Measurements from ENCODE around the gene BRF1. TPM values are rescaled to one million over a fixed set of nuclear protein-coding genes. Genes with fewer than 3 reads are reported as not detected.
A peak's percentile ranks its signal among the peaks of the same experiment; 100 is the strongest.

Gene BRF1
- total RNA-seq, 1 donor from 2014 or later: 51.1 TPM

- peak; percentile 47 for TF ChIP-seq CTCF (conservative IDR thresholded peaks at IDR 0.05)
- Mint-ChIP-seq H3K4me3 (no peak overlapping the region), H3K27ac (ENCODE audit: unreplicated experiment) (no peak overlapping the region), H3K4me1 (peaks cover 7% of the 10 kb centered on the region), H3K9me3 (no peaks in the 10 kb centered on the region), H3K27me3 (ENCODE audit: low read depth) (peaks cover 30% of the 10 kb centered on the region), H3K36me3 (ENCODE audit: low read depth) (no peaks in the 10 kb centered on the region)
- no peak for DNase-seq (ENCODE audit: low read depth, low spot score)
Measured at GRCh38 chr14:105167303-105168092, 133.3 kb downstream of the BRF1 start.

- TF ChIP-seq CTCF (conservative IDR thresholded peaks at IDR 0.05): no peak
- H3K9me3 Mint-ChIP-seq: no peaks in the 10 kb centered on the region
- H3K27ac Mint-ChIP-seq (ENCODE audit: unreplicated experiment): no peak overlapping the region
- no peak for DNase-seq (ENCODE audit: low read depth, low spot score)
- peaks cover 28% of the 10 kb centered on the region for H3K27me3 Mint-ChIP-seq (ENCODE audit: low read depth)
- no peaks in the 10 kb centered on the region for H3K36me3 Mint-ChIP-seq (ENCODE audit: low read depth)
- H3K4me1 Mint-ChIP-seq: peaks cover 7% of the 10 kb centered on the region
- peak overlapping the region; percentile 41 for H3K4me3 Mint-ChIP-seq
Measured at GRCh38 chr14:105166571-105167302, 134.1 kb downstream of the BRF1 start.

GRCh38 chr14:105165761-105166485 lies 134.9 kb downstream of the BRF1 start:
- TF ChIP-seq CTCF (conservative IDR thresholded peaks at IDR 0.05): no peak
- Mint-ChIP-seq H3K27ac (ENCODE audit: unreplicated experiment) (no peak overlapping the region), H3K27me3 (ENCODE audit: low read depth) (peaks cover 27% of the 10 kb centered on the region), H3K4me3 (no peak overlapping the region), H3K9me3 (no peaks in the 10 kb centered on the region), H3K36me3 (ENCODE audit: low read depth) (no peaks in the 10 kb centered on the region), H3K4me1 (peaks cover 7% of the 10 kb centered on the region)
- no peak for DNase-seq (ENCODE audit: low read depth, low spot score)

- Mint-ChIP-seq H3K27me3 (ENCODE audit: low read depth) (peaks cover 27% of the 10 kb centered on the region), H3K4me3 (peak overlapping the region; percentile 70), H3K36me3 (ENCODE audit: low read depth) (no peaks in the 10 kb centered on the region), H3K27ac (ENCODE audit: unreplicated experiment) (no peak overlapping the region), H3K9me3 (no peaks in the 10 kb centered on the region), H3K4me1 (peaks cover 7% of the 10 kb centered on the region)
- no peak for DNase-seq (ENCODE audit: low read depth, low spot score)
- TF ChIP-seq CTCF (conservative IDR thresholded peaks at IDR 0.05): no peak
Measured at GRCh38 chr14:105165134-105165704, 135.6 kb downstream of the BRF1 start.

GRCh38 chr14:105163040-105163742 lies 137.6 kb downstream of the BRF1 start:
- no peak overlapping the region for H3K4me3 Mint-ChIP-seq
- H3K9me3 Mint-ChIP-seq: no peaks in the 10 kb centered on the region
- no peaks in the 10 kb centered on the region for H3K36me3 Mint-ChIP-seq (ENCODE audit: low read depth)
- no peak for DNase-seq (ENCODE audit: low read depth, low spot score)
- peaks cover 17% of the 10 kb centered on the region for H3K27me3 Mint-ChIP-seq (ENCODE audit: low read depth)
- H3K27ac Mint-ChIP-seq (ENCODE audit: unreplicated experiment): no peak overlapping the region
- no peaks in the 10 kb centered on the region for H3K4me1 Mint-ChIP-seq
- no peak for TF ChIP-seq CTCF (conservative IDR thresholded peaks at IDR 0.05)
